HG02840 (cell line): ENCODE results near the gene RAI1.

Experiments
- ATAC-seq: cut with Tn5 transposase; IDR thresholded peaks from one replicate; pipeline ENCODE4 v1.9.1; 2021; ENCODE audit warnings: mild to moderate bottlenecking, moderate library complexity, moderate number of reproducible peaks; ENCODE audit not compliant: unreplicated experiment, low FRiP score

The RAI1 gene

GRCh38 chr17:17851103-17852002 is 170.1 kb downstream of the RAI1 start:
- no peak for ATAC-seq

- ATAC-seq: no peak
Measured at GRCh38 chr17:17852930-17853329, 171.7 kb downstream of the RAI1 start.

GRCh38 chr17:17853811-17854447 is 172.7 kb downstream of the RAI1 start:
- no peak for ATAC-seq

- no peak for ATAC-seq
Measured at GRCh38 chr17:17855976-17856375, 174.7 kb downstream of the RAI1 start.

DNA sequence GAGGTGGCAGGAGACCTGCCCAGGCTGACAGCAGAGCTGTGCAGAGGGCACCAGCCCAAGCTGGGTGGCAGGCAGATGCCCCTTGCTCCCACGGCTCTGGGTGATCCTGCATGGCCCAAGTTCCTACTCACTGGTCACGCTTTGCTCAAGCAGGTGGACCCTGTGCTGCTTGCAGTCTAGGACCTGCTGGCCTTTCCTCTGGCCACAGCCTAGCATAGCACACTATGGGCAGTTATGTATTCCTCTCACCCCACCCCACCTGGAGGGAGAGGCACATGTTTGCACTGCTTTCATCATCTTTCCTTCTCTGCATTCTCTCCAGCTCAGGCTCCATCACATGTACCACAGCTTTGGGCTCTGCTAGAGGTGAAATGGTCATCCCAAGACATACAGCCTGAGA is 175.1 kb downstream of the RAI1 start:
- no peak for ATAC-seq

- no peak for ATAC-seq
Measured at GRCh38 chr17:17857496-17857895, 176.2 kb downstream of the RAI1 start.

DNA sequence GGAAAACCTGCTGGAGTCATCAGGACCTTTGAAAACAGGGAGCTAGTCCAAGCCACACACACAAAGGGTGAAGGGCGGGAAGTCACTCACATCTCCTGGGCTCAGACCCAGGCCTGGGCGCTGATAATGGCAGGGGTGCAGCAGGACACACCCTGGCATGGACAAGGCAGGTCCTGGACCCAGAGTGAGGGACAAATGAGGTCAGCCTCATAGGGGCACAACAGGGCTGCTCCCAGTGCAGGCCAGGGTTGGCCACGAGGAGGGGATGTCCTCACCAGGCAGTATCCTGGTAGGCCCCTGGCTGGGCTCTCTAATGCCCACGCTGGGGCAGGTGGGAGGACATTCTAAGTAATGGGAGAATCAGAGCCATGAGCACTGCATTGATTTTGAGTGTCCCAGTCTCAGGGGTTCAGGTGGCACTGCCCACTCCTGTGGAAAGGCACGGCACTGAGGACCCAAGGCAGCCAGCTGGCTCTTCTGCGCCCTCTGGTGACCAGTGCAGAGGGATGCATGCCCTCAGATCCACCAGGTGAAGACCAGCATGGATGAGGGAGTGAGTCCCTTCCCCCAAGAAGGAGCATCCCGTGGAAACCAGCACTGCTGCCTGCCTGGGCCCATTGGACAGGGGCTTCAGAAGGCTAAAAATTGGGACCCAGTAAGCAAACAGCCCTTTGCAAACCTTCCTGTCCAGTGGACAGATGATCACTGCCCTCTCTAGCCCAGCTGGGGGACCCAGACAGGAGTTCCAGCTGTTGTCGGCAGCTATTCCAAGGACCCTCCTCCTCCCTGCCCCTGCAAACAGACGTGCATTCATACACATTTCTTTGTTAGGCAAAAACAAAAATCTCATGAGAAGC is 178.9 kb downstream of the RAI1 start:
- ATAC-seq: peak; percentile 56

- no peak for ATAC-seq
Measured at GRCh38 chr17:17860766-17861107, 179.5 kb downstream of the RAI1 start.
